GM23338 (cell line): ENCODE measurements around the gene NXF1. TPM values are rescaled to one million over a fixed set of nuclear protein-coding genes. Genes with fewer than 3 reads are reported as not detected.

ENCODE experiments used
- ATAC-seq: fragments of 200-7000 bp; cut with Tn5 transposase; 3 replicates; pipeline ENCODE4 v1.9.1; 2020
- DNase-seq: peaks from one replicate; pipeline ENCODE4 v3.0.0-alpha.2; 2015; ENCODE audit warnings: low spot score
- H2AFZ ChIP-seq: fragments of 200-600 bp; sonication (generic); 2 replicates; pipeline ENCODE4 v1.8.0; 2016; ENCODE audit warnings: antibody characterized with exemption, mild to moderate bottlenecking, moderate library complexity
- H3F3A ChIP-seq: fragments of 200-600 bp; sonication (generic); replicated peaks from 2 replicates; pipeline ENCODE4 v1.8.0; 2017; ENCODE audit warnings: antibody characterized with exemption, mixed run types, low read depth
- H3K27ac ChIP-seq: fragments of 200-600 bp; sonication (generic); 2 replicates; pipeline ENCODE4 v1.6.1; 2016; ENCODE audit warnings: low read depth
- H3K27me3 ChIP-seq: fragments of 200-600 bp; sonication (generic); 2 replicates; pipeline ENCODE4 v1.8.0; 2016; ENCODE audit warnings: mild to moderate bottlenecking, mixed run types, moderate library complexity; ENCODE audit not compliant: insufficient read depth
- H3K36me3 ChIP-seq: fragments of 200-600 bp; sonication (generic); 2 replicates; pipeline ENCODE4 v1.8.0; 2016; ENCODE audit warnings: mild to moderate bottlenecking; ENCODE audit not compliant: insufficient read depth
- H3K4me1 ChIP-seq: fragments of 200-600 bp; sonication (generic); 2 replicates; pipeline ENCODE4 v1.8.0; 2016; ENCODE audit warnings: mild to moderate bottlenecking, moderate library complexity; ENCODE audit not compliant: insufficient read depth
- H3K4me2 ChIP-seq: fragments of 200-600 bp; sonication (generic); 2 replicates; pipeline ENCODE4 v1.7.1; 2017; ENCODE audit warnings: mixed run types
- H3K4me3 ChIP-seq: fragments of 200-600 bp; sonication (generic); 2 replicates; pipeline ENCODE4 v1.6.1; 2016; ENCODE audit warnings: mixed run types
- H3K79me2 ChIP-seq: fragments of 200-600 bp; sonication (generic); replicated peaks from 2 replicates; pipeline ENCODE4 v1.8.0; 2017; ENCODE audit warnings: mild to moderate bottlenecking; ENCODE audit not compliant: insufficient read depth
- H3K9me2 ChIP-seq: fragments of 200-600 bp; sonication (generic); 2 replicates; pipeline ENCODE4 v1.8.0; 2017; ENCODE audit not compliant: insufficient read depth
- H4K20me1 ChIP-seq: fragments of 200-600 bp; sonication (generic); replicated peaks from 2 replicates; pipeline ENCODE4 v1.8.0; 2017; ENCODE audit warnings: mild to moderate bottlenecking; ENCODE audit not compliant: insufficient read depth
- H3K27ac Mint-ChIP-seq: 2 replicates; pipeline ENCODE4 v1.8.0; 2020; ENCODE audit warnings: inconsistent platforms, mild to moderate bottlenecking, moderate library complexity, mixed read lengths
- H3K27me3 Mint-ChIP-seq: 3 replicates; pipeline ENCODE4 v1.8.0; 2022; ENCODE audit warnings: low read depth, mild to moderate bottlenecking, moderate library complexity, mixed read lengths, inconsistent platforms; ENCODE audit not compliant: insufficient read depth, poor library complexity
- H3K36me3 Mint-ChIP-seq: 3 replicates; pipeline ENCODE4 v1.8.0; 2021; ENCODE audit warnings: low read depth, mild to moderate bottlenecking, inconsistent platforms, moderate library complexity, mixed read lengths
- H3K4me1 Mint-ChIP-seq: 3 replicates; pipeline ENCODE4 v1.8.0; 2020; ENCODE audit warnings: mild to moderate bottlenecking, inconsistent platforms, mixed read lengths
- H3K4me3 Mint-ChIP-seq: 3 replicates; pipeline ENCODE4 v1.8.0; 2021; ENCODE audit warnings: moderate library complexity, mild to moderate bottlenecking, inconsistent platforms, mixed read lengths
- H3K9me3 Mint-ChIP-seq: 3 replicates; pipeline ENCODE4 v1.8.0; 2020; ENCODE audit warnings: moderate library complexity, mild to moderate bottlenecking, inconsistent platforms, mixed read lengths
- CREB1 ChIP-seq: fragments of 250-450 bp; sonication (Bioruptor Pico); IDR thresholded peaks from 2 replicates; pipeline ENCODE4 v1.5.0; 2020; ENCODE audit warnings: low read depth, mild to moderate bottlenecking, moderate library complexity
- CTCF ChIP-seq, 2 experiments: fragments of 200-600 bp in 1 of 2; sonication (generic) in 1 of 2; conservative IDR thresholded peaks; 2 replicates each; pipeline versions ENCODE4 v1.5.1 to v1.6.1; 2016 to 2017; ENCODE audit warnings: antibody characterized with exemption in 2 of 2, low read depth in 2 of 2, mild to moderate bottlenecking in 2 of 2, moderate library complexity in 1 of 2
- ETS1 ChIP-seq: IDR thresholded peaks from 2 replicates; pipeline ENCODE4 v1.6.1; 2016; ENCODE audit warnings: antibody characterized with exemption
- EZH2 ChIP-seq: fragments of 200-600 bp; sonication (generic); IDR thresholded peaks from one replicate; pipeline ENCODE4 v1.8.0; 2017; ENCODE audit warnings: antibody characterized with exemption, mild to moderate bottlenecking, low read depth; ENCODE audit not compliant: unreplicated experiment
- EZH2phosphoT487 ChIP-seq: fragments of 200-600 bp; sonication (generic); IDR thresholded peaks from one replicate; pipeline ENCODE4 v1.8.1; 2018; ENCODE audit warnings: antibody characterized with exemption; ENCODE audit not compliant: unreplicated experiment
- JUNB ChIP-seq: IDR thresholded peaks from one replicate; pipeline ENCODE4 v1.6.1; 2016; ENCODE audit warnings: antibody characterized with exemption; ENCODE audit not compliant: unreplicated experiment
- NANOG ChIP-seq: IDR thresholded peaks from 2 replicates; pipeline ENCODE4 v1.6.1; 2016; ENCODE audit warnings: antibody characterized with exemption, borderline replicate concordance
- POLR2AphosphoS5 ChIP-seq: IDR thresholded peaks from 2 replicates; pipeline ENCODE4 v1.6.1; 2016; ENCODE audit warnings: antibody characterized with exemption, low read depth
- STAT1 ChIP-seq: IDR thresholded peaks from one replicate; pipeline ENCODE4 v1.6.1; 2016; ENCODE audit warnings: antibody characterized with exemption; ENCODE audit not compliant: unreplicated experiment
- ZNF114 ChIP-seq: fragments of 250-450 bp; sonication (Bioruptor Pico); IDR thresholded peaks from 2 replicates; pipeline ENCODE4 v1.5.0; 2020; ENCODE audit warnings: mild to moderate bottlenecking, moderate library complexity
- ZNF331 ChIP-seq: fragments of 250-450 bp; sonication (Bioruptor Pico); IDR thresholded peaks from 2 replicates; pipeline ENCODE4 v1.5.0; 2020; ENCODE audit warnings: low read depth, mild to moderate bottlenecking, moderate library complexity
- polyA plus RNA-seq: library from polyadenylated mRNA; unstranded; fragments of >200 nt; fragmentation: Nextera tagmentation; extraction: Ambion mirVana; gene quantifications from 2 replicates; pipeline ENCODE4 v1.2.1, GENCODE V29; 2016
- total RNA-seq: library from RNA; depleted of rRNA; stranded (reverse); fragments of >200 nt; shearing (Covaris generic); gene quantifications from 2 replicates; pipeline ENCODE4 v1.2.3, GENCODE V29; 2014
- TF ChIP-seq, protein P1 (sequence below): IDR thresholded peaks from one replicate; pipeline ENCODE4 v1.6.1; 2018; ENCODE audit warnings: antibody characterized with exemption; ENCODE audit not compliant: unreplicated experiment
- TF ChIP-seq, protein P2 (sequence below): fragments of 250-450 bp; sonication (Bioruptor Pico); IDR thresholded peaks from 2 replicates; pipeline ENCODE4 v1.5.0; 2020; ENCODE audit warnings: mild to moderate bottlenecking, moderate library complexity

NXF1 gene
- total and polyA plus RNA-seq, 2 experiments from 2014 or later = 31.7 to 31.8 TPM

DNA sequence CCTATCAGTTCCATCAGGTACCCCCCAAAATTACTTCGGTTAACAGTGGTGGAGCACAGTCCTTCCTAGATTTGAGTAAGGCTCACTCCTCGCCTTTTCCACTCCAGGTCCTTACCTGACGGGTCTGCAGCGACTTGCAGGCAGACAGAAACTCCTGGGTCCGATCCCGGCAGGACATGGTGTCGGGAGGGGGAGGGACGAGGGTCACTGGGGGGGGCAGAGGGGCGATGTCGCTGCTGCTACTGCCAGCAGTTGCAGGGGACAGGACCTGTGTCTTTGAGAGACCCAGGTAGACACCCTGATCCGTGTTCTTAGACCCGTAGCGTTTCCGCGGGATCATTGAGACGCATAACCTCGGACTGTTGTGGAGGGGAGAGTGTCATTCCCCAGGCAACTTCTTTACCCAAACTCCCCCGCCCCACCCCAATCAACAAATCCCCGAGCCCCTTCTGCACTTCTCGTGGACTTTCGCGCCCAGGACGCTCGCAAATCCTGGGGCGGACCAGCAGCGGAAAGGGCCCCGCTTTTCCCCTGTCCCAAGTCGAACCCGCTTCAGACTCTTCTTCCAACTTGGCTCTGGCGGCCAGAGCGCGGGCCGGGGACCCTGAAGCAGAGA is 25.8 kb upstream of the NXF1 start:
- peaks cover 14% of the 10 kb centered on the region for H3K36me3 ChIP-seq
- H2AFZ ChIP-seq = no peak overlapping the region
- no peaks in the 10 kb centered on the region for H3K27me3 ChIP-seq
- peak overlapping the region; percentile 97 for H3K4me2 ChIP-seq
- peaks cover 36% of the 10 kb centered on the region; the same call in 1 of the 2 replicates for H3F3A ChIP-seq
- H3K4me3 Mint-ChIP-seq = peak overlapping the region; percentile 94
- H3K27ac Mint-ChIP-seq = peak overlapping the region; percentile 100
- H3K4me1 ChIP-seq = peaks cover 14% of the 10 kb centered on the region
- peaks cover 36% of the 10 kb centered on the region for H3K79me2 ChIP-seq
- ATAC-seq = peak; percentile 17
- H4K20me1 ChIP-seq = peaks cover 14% of the 10 kb centered on the region
- DNase-seq = peak; percentile 74
- peak overlapping the region; percentile 89 for H3K27ac ChIP-seq
- TF ChIP-seq JUNB = no peak
- TF ChIP-seq ZNF331 = no peak
- TF ChIP-seq STAT1 = no peak
- TF ChIP-seq NANOG = no peak
- no peak for TF ChIP-seq CREB1 (CRISPR knock-in tag)
- TF ChIP-seq CTCF (conservative IDR thresholded peaks at IDR 0.05; ENCODE audit: low read depth in 2 of 2) = no peak
- no peak for TF ChIP-seq POLR2AphosphoS5
- TF ChIP-seq, protein P1, sequence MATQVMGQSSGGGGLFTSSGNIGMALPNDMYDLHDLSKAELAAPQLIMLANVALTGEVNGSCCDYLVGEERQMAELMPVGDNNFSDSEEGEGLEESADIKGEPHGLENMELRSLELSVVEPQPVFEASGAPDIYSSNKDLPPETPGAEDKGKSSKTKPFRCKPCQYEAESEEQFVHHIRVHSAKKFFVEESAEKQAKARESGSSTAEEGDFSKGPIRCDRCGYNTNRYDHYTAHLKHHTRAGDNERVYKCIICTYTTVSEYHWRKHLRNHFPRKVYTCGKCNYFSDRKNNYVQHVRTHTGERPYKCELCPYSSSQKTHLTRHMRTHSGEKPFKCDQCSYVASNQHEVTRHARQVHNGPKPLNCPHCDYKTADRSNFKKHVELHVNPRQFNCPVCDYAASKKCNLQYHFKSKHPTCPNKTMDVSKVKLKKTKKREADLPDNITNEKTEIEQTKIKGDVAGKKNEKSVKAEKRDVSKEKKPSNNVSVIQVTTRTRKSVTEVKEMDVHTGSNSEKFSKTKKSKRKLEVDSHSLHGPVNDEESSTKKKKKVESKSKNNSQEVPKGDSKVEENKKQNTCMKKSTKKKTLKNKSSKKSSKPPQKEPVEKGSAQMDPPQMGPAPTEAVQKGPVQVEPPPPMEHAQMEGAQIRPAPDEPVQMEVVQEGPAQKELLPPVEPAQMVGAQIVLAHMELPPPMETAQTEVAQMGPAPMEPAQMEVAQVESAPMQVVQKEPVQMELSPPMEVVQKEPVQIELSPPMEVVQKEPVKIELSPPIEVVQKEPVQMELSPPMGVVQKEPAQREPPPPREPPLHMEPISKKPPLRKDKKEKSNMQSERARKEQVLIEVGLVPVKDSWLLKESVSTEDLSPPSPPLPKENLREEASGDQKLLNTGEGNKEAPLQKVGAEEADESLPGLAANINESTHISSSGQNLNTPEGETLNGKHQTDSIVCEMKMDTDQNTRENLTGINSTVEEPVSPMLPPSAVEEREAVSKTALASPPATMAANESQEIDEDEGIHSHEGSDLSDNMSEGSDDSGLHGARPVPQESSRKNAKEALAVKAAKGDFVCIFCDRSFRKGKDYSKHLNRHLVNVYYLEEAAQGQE = no peak
- TF ChIP-seq, protein P2, sequence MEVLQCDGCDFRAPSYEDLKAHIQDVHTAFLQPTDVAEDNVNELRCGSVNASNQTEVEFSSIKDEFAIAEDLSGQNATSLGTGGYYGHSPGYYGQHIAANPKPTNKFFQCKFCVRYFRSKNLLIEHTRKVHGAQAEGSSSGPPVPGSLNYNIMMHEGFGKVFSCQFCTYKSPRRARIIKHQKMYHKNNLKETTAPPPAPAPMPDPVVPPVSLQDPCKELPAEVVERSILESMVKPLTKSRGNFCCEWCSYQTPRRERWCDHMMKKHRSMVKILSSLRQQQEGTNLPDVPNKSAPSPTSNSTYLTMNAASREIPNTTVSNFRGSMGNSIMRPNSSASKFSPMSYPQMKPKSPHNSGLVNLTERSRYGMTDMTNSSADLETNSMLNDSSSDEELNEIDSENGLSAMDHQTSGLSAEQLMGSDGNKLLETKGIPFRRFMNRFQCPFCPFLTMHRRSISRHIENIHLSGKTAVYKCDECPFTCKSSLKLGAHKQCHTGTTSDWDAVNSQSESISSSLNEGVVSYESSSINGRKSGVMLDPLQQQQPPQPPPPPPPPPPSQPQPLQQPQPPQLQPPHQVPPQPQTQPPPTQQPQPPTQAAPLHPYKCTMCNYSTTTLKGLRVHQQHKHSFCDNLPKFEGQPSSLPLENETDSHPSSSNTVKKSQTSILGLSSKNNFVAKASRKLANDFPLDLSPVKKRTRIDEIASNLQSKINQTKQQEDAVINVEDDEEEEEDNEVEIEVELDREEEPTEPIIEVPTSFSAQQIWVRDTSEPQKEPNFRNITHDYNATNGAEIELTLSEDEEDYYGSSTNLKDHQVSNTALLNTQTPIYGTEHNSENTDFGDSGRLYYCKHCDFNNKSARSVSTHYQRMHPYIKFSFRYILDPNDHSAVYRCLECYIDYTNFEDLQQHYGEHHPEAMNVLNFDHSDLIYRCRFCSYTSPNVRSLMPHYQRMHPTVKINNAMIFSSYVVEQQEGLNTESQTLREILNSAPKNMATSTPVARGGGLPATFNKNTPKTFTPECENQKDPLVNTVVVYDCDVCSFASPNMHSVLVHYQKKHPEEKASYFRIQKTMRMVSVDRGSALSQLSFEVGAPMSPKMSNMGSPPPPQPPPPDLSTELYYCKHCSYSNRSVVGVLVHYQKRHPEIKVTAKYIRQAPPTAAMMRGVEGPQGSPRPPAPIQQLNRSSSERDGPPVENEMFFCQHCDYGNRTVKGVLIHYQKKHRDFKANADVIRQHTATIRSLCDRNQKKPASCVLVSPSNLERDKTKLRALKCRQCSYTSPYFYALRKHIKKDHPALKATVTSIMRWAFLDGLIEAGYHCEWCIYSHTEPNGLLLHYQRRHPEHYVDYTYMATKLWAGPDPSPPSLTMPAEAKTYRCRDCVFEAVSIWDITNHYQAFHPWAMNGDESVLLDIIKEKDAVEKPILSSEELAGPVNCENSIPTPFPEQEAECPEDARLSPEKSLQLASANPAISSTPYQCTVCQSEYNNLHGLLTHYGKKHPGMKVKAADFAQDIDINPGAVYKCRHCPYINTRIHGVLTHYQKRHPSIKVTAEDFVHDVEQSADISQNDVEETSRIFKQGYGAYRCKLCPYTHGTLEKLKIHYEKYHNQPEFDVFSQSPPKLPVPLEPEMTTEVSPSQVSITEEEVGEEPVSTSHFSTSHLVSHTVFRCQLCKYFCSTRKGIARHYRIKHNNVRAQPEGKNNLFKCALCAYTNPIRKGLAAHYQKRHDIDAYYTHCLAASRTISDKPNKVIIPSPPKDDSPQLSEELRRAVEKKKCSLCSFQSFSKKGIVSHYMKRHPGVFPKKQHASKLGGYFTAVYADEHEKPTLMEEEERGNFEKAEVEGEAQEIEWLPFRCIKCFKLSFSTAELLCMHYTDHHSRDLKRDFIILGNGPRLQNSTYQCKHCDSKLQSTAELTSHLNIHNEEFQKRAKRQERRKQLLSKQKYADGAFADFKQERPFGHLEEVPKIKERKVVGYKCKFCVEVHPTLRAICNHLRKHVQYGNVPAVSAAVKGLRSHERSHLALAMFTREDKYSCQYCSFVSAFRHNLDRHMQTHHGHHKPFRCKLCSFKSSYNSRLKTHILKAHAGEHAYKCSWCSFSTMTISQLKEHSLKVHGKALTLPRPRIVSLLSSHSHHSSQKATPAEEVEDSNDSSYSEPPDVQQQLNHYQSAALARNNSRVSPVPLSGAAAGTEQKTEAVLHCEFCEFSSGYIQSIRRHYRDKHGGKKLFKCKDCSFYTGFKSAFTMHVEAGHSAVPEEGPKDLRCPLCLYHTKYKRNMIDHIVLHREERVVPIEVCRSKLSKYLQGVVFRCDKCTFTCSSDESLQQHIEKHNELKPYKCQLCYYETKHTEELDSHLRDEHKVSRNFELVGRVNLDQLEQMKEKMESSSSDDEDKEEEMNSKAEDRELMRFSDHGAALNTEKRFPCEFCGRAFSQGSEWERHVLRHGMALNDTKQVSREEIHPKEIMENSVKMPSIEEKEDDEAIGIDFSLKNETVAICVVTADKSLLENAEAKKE (CRISPR knock-in tag) = no peak
- no peak for TF ChIP-seq EZH2phosphoT487
- TF ChIP-seq ETS1 = no peak
- TF ChIP-seq EZH2 = no peak
- no peak for TF ChIP-seq ZNF114 (CRISPR knock-in tag)
- H3K27me3 Mint-ChIP-seq = peaks cover 17% of the 10 kb centered on the region
- peaks cover 19% of the 10 kb centered on the region for H3K4me1 Mint-ChIP-seq
- no peaks in the 10 kb centered on the region; the same call in 2 of the 3 replicates for H3K9me3 Mint-ChIP-seq
- peaks cover 58% of the 10 kb centered on the region for H3K36me3 Mint-ChIP-seq
- peak overlapping the region; percentile 93 for H3K4me3 ChIP-seq
- no peaks in the 10 kb centered on the region for H3K9me2 ChIP-seq
